ENCODE results near the gene BAX. TPM values are rescaled to one million over a fixed set of nuclear protein-coding genes. Genes with fewer than 3 reads are reported as not detected.
"Not testable (repeated sequence)": the region's sequence is repeated elsewhere in the genome, so short reads cannot be mapped to it uniquely, and the experiment has no call there.

The BAX gene
- total RNA-seq, 1 experiment from 2014 or later = 103 TPM

- H3K27me3 ChIP-seq (replicated peaks; ENCODE audit: insufficient read depth, low read depth, low read length, poor library complexity) = no peaks in the 10 kb centered on the region
- no peak overlapping the region for H3K27ac ChIP-seq (ENCODE audit: low read depth, low read length, poor library complexity, severe bottlenecking)
- ChIA-PET CTCF (no interaction called here), POLR2A (ENCODE audit: low non-redundant PET) (no interaction called here)
- no peak for TF ChIP-seq CTCF (conservative IDR thresholded peaks at IDR 0.05; ENCODE audit: low read depth, low read length)
- TF ChIP-seq EZH2 (IDR thresholded peaks at IDR 0.05; ENCODE audit: borderline replicate concordance, low read depth, low read length, poor library complexity, severe bottlenecking) = no peak
- intact Hi-C loops (cut with micrococcal nuclease; ENCODE audit: unreplicated experiment) = no loop called here
- no TSS peak for BruUV-seq (replicated peaks)
- no peaks in the 10 kb centered on the region for H3K9me3 ChIP-seq (ENCODE audit: low read depth, low read length, poor library complexity, severe bottlenecking)
- peaks cover 10% of the 10 kb centered on the region for H3K36me3 ChIP-seq (ENCODE audit: insufficient read depth, low read length, poor library complexity, severe bottlenecking)
- H3K4me1 ChIP-seq (ENCODE audit: insufficient read depth, low read length, poor library complexity, severe bottlenecking) = no peaks in the 10 kb centered on the region
- no peak overlapping the region for H3K4me3 ChIP-seq (ENCODE audit: low read depth, low read length, poor library complexity, severe bottlenecking)
- no peak for DNase-seq (ENCODE audit: low spot score)
These were observed 47.0 kb upstream of the BAX start for GRCh38 chr19:48907671-48908070.

GRCh38 chr19:48909424-48910077 lies 45.1 kb upstream of the BAX start:
- BruUV-seq (replicated peaks); intact Hi-C loops (cut with micrococcal nuclease; ENCODE audit: unreplicated experiment); H3K27ac ChIP-seq (ENCODE audit: low read depth, low read length, poor library complexity, severe bottlenecking); POLR2A ChIA-PET (ENCODE audit: low non-redundant PET); H3K9me3 ChIP-seq (ENCODE audit: low read depth, low read length, poor library complexity, severe bottlenecking); H3K4me3 ChIP-seq (ENCODE audit: low read depth, low read length, poor library complexity, severe bottlenecking); H3K27me3 ChIP-seq (replicated peaks; ENCODE audit: insufficient read depth, low read depth, low read length, poor library complexity); CTCF ChIA-PET; DNase-seq (ENCODE audit: low spot score); H3K4me1 ChIP-seq (ENCODE audit: insufficient read depth, low read length, poor library complexity, severe bottlenecking): not testable (repeated sequence)
- H3K36me3 ChIP-seq (ENCODE audit: insufficient read depth, low read length, poor library complexity, severe bottlenecking) = peaks cover 19% of the 10 kb centered on the region

GRCh38 chr19:48910803-48911202 lies 43.9 kb upstream of the BAX start:
- DNase-seq (ENCODE audit: low spot score) = no peak
- TF ChIP-seq CTCF (conservative IDR thresholded peaks at IDR 0.05; ENCODE audit: low read depth, low read length) = no peak
- TF ChIP-seq EZH2 (IDR thresholded peaks at IDR 0.05; ENCODE audit: borderline replicate concordance, low read depth, low read length, poor library complexity, severe bottlenecking) = no peak
- POLR2A ChIA-PET (ENCODE audit: low non-redundant PET) = no interaction called here
- peaks cover 19% of the 10 kb centered on the region for H3K36me3 ChIP-seq (ENCODE audit: insufficient read depth, low read length, poor library complexity, severe bottlenecking)
- H3K4me1 ChIP-seq (ENCODE audit: insufficient read depth, low read length, poor library complexity, severe bottlenecking) = no peaks in the 10 kb centered on the region
- H3K27me3 ChIP-seq (replicated peaks; ENCODE audit: insufficient read depth, low read depth, low read length, poor library complexity) = no peaks in the 10 kb centered on the region
- intact Hi-C loops (cut with micrococcal nuclease; ENCODE audit: unreplicated experiment) = no loop called here
- no peak overlapping the region for H3K4me3 ChIP-seq (ENCODE audit: low read depth, low read length, poor library complexity, severe bottlenecking)
- H3K27ac ChIP-seq (ENCODE audit: low read depth, low read length, poor library complexity, severe bottlenecking) = no peak overlapping the region
- BruUV-seq (replicated peaks) = no TSS peak
- CTCF ChIA-PET = no interaction called here
- H3K9me3 ChIP-seq (ENCODE audit: low read depth, low read length, poor library complexity, severe bottlenecking) = no peaks in the 10 kb centered on the region

Data from A673 (cell line).